ENCODE data around the gene PSD2.

- no peak for TF ChIP-seq CTCF (IDR thresholded peaks at IDR 0.05)
- no peak for TF ChIP-seq POLR2A (IDR thresholded peaks at IDR 0.05)
These were observed 42.2 kb downstream of the PSD2 start for GRCh38 chr5:139837711-139838380.
